CD4-positive, alpha-beta T cell treated with Interferon alpha-2 for 1 hour (primary cell): ENCODE measurements around the gene OLFML2A.
A peak's percentile ranks its signal among the peaks of the same experiment; 100 is the strongest.
"Not testable (repeated sequence)": the region's sequence is repeated elsewhere in the genome, so short reads cannot be mapped to it uniquely, and the experiment has no call there.

Source experiments
- DNase-seq, 2 donors: peaks; one replicate each; pipeline ENCODE4 v3.0.0-alpha.2; 2020 to 2022

The OLFML2A gene

DNA sequence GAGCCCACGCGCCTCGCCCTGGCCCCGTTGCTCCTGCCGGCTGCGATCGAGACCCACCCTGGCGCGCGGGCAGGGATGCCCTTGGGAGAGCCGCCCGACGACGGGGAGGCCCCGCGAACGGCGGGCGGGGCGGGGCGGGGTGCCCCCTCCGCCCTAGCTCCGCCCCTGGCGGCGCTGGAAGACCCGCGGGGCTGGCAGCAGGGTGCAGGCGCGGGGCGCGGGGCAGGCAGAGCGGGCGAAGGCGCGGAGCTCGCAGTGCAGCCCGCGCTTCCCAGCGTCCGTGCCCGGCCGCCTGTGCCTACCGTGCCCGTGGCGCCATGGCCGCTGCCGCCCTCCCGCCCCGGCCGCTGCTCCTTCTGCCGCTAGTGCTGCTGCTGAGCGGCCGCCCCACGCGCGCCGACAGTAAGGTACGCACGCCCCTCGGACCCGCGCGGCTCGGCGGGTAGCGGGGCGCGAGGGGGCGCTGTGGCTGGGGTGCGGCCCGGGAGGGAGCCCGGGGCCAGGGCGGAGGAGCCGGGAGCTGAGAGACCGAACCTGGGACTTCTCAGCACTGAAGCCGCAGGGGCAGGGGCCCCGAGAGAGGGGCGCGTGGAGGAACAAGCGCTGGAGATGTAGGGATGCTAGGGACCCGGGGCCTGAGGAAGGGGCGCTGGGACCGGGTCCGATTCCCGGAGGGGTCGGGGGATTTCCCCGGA is at the start of gene OLFML2A:
Gene OLFML2A (plus strand): TSS at position 180 of the 695 bp plus-strand sequence. CDS start 138 bp downstream, at position 318.
- DNase-seq: peak in 1 of 2 donors; percentile 32

DNA sequence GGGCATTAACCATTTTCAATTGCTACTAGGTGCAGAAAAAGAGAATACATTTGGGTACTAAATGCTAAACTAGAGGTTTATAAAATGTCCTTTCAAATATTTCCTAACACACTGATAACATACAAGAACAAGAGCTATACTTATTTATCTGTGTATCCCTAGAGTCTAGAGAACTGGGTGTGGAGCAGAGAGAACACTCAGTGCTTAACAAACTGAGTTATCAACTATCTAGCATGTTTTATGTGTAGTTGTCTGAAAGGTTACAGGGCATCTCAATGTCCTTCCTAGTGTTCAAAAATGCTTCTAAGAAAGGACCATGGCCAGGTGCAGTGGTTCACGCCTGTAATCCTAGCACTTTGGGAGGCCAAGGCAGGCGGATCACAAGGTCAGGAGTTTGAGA is 46.2 kb upstream of the OLFML2A start:
- DNase-seq: no peak

DNA sequence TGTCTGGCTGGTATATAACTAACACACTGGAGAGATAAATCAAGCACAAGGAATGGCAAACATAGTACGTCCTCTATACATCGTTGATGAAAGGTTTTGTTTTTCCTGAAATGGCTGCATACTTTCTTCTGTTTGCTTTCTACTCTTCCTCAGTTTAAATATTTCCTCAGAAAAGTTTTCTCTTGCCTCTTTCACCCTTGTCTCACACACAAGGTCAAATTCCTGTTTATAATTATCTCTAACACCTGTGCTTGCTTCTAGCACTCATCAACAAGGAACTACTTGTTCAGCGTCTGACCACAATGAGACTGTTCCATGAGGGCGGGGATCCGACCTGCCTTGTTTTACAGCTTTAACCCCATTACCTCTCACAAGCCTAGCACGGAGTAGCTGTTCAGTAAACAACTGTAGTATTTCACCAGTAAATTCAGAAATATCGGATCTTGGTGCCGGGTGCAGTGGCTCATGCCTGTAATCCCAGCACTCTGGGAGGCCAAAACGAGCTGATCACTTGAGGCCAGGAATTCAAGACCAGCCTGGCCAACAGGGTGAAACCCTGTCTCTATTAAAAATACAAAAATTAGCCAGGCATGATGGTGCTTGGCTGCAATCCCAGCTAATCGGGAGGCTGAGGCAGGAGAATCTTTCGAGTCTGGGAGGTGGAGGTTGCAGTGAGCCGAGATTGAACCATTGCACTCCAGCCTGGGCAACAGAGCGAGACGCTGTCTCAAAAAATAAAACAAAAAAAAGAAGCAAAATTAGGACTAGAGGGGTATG is 42.8 kb upstream of the OLFML2A start:
- no peak for DNase-seq

DNA sequence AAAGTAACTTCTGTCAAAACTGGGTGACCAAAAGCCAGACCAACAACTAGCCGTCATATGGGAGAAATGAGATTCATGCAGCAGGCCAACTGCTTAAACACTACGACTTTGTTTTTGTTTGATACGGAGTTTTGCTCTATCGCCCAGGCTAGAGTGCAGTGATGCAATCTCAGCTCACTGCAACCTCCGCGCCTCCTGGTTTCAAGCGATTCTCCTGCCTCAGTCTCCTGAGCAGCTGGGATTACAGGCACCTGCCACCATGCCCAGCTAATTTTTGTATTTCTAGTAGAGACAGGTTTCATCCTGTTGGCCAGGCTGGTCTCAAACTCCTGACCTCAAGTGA is 42.2 kb upstream of the OLFML2A start:
- DNase-seq: not testable (repeated sequence)

DNA sequence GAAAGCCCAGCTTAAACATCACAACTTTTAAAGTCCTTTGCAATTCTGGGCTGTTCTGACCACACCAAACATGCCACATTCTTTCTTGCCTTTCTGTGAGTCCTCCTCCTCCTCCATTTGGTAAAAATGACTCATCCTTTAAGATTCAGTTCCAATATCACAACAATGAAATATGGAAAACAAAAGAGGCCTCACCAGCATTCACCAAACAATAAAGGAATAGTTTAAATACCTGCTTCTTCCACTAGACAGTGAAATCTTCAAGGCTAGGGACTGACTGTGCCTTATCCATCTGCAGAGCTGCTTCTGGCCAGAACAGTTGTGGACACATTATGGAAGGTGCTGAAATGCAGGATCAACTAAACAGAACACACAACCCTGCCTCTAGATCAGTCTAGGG is 41.8 kb upstream of the OLFML2A start:
- DNase-seq: no peak

DNA sequence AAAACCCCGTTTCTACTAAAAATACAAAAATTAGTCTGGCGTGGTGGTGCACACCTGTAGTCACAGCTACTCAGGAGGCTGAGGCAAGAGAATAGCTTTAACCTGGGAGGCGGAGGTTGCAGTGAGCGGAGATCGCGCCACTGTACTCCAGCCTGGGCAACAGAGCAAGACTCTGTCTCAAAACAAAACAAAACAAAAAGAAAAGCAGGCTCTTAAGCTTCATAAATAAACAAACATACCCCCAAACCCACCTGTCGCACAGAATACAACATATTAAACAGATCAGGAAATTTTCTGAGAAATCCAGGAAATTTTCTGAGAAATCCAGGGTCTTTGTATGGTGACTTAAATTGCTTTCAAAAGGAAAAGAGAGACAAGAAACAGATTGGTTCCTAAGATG is 38.9 kb upstream of the OLFML2A start:
- DNase-seq: not testable (repeated sequence)

DNA sequence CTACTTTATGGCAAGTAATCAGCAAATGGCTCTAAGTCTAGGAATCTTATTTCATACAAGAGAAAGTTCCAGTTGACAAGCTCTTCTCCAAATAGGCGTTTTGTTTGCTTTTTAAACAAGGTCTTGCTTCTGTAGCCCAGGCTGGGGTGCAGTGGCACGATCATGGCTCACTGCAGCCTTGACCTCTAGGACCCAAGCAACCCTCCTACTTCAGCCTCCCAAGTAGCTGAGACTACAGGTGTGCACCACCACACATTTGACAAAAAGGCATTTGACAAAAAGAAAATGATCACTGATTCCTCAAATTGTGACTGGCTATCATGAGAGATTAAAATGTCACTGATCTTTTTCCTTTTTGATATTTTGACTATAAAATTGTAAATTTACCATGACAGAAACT is 37.6 kb upstream of the OLFML2A start:
- DNase-seq: no peak

DNA sequence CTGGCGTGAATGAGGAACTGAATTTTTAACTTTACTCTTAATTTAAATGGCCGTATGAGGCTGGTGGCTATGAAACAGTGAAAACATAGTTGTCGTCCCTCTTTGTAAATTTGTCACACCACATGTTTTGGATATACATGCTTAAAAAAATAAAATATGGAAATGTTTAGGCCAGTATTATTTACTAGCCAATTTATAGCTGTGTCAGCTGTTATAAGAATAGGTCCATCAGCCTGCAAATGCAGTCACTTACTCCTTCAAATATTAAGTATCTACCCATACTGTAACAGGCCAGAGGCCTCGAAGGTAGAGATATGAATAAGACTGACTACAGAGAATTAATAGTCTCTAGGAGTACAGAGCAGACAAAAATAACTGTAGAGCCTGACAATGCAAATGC is 35.8 kb upstream of the OLFML2A start:
- no peak for DNase-seq

DNA sequence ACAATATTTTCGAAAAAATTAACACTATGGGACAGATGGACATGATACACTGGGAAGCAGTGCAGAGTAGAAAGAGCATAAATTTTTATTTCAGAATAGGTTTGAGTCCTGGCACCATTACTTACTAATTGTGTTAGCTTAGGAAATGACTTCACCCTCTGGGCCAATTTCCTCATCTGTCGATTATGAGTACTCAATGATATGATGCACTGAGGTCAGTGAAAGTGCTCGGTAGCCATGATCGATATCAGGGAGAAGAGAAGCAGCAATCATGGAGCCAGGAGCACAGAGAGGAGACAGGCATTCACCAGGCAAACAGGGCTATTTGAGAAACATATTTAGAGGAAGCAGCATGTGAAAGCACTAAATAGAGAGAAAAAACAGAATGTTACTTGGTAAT is 35.3 kb upstream of the OLFML2A start:
- DNase-seq: no peak

DNA sequence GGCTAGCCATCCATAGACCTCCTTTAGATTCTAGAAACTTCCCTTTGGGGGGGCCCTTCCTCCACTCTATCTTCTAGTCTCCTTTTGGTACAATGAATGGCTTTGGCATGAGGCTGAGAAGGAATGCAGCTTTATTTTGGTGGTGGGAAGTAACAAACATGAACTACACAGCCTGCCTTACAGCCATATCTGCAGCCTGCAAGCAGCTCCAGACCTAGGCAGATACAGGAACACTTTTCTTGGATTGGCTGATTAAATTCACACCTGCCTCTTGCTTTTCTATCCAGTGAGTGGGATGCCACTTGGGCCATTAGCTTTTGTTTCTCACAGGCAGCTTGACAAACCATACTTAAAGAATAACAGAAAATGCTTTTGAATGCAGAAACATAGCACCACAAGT is 34.0 kb upstream of the OLFML2A start:
- DNase-seq: no peak

DNA sequence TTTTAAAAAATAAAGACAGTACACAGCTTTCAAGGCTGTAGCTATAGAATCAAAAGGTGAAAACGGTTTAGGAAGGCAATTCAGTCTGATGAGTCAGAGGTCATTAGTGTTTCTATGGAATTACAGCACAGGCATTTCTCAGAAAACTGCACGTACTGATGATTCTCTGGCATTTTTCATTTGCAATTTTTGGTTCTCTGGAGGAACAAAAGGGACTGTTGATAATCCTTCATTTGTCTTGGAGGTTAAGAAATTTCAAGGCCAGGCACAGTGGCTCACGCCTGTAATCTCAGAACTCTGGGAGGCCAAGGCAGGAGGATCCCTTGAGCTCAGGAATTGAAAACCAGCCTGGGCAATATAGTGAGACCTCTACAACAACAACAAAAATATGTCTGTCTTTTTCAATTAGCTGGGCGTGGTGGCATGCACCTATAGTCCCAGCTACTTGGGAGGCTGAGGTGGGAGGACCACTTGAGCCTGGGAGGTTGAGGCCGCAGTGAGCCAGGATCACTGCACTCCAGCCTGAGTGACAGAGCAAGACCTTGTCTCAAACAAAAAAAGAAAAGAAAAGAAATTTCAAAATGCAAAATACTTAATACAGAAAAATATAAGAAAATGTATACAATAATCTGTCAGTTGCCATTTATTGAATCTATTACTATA is 33.1 kb upstream of the OLFML2A start:
- DNase-seq: no peak

DNA sequence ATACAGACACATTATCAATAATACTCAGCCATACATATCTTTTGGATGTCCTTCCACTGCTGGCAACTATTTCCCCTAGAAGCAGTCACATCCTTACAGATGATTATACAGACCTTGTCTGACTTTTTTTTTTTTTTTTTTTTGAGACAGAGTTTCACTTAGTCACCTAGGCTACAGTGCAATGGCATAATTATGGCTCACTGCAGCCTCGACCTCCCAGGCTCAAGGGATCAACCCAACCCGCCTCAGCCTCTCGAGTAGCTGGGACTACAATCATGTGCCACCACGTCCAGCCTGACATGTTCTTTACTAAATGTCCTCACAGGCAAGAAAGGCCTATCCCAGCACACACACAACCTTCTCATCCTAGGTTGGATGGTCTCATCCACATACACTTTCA is 29.9 kb upstream of the OLFML2A start:
- no peak for DNase-seq

DNA sequence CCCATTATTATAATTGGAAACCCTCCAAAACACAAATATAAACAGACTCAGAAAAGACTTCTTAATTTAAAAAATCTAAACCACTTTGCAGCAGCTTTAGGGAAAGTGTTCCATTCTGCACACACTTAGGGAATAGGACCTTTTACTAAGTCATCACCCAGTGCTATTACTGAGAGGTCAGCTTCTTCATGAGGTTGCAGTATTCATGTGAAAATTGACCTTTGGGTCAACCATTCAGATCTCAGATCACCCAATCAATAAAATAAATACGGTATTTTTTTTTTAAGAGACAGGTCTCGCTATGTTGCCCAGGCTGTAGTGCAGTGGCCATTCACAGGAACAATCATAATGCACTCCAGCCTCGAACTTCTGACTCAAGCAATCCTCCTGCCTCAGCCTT is 27.6 kb upstream of the OLFML2A start:
- no peak for DNase-seq

DNA sequence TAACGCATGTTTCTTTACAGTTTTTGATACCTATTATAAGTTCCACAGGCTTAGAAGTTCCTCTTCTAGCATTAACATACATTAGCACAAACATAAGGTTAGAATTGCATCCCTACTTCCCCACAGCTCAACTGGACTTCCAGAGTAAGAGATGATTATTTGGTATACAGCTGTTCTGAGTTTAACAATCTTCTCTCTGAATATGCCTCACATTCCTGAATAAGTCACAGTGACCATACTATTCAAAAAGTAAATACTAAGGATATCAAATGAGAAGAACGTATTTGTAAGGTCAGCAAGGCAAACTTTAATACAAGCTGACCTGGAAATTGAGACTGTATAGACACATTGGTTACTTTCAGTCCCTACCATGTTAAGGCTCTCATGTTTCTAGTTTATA is 27.2 kb upstream of the OLFML2A start:
- DNase-seq: no peak

DNA sequence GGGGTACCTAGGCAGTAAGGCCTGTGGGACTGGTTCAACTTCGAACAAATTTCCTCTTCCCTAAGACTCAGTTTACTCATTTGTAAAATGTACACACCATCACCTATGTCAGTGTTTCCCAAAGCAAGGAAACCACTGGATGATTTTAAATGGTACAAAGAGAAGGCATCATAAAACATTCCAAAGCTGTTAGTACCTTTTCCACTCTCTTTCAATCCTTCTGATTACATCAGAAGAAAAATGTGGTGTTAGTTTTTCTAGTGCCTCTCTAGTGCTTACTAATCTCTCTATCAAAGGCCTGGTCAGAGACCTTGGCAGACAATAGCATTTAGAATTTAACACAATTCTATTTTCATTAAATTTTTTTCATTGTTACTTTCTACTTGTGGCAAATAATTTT is 24.0 kb upstream of the OLFML2A start:
- no peak for DNase-seq

DNA sequence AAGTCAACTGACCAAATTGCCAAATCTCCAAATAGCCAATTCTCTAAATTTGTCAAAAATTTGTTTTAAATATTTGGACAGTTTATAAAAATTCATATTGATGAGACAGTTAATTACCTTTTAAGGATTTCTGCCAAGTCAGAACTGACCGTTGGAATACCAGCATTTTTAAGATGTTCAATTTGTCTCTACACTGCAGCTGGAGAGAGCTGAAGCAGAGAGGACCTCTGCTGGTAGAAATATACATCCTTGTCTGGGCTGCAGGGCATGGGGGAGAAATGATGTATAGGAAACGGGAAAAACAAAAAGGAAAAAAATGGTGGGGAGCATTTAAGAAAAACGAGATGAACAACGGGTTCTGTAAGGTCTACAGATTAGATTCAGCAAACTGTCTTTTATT is 22.6 kb upstream of the OLFML2A start:
- DNase-seq: no peak

DNA sequence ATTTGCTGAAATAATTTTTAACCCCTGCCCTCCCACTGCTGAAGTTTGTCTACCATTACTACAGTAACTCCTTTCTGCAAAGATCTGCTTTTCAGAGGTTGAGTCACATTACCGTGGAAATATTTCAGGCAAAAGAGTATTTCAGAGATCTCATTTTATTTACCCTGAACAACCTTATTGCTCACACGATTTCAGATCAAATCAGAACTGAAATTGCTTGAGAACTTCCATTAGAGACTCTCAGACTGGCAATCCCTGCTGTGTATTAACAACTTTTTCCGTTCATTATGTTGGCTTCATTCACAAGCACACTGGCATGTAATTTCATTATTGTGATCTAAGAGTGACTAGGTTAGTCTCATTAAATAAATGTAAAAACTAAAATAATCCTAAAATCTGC is 21.9 kb upstream of the OLFML2A start:
- DNase-seq: no peak

DNA sequence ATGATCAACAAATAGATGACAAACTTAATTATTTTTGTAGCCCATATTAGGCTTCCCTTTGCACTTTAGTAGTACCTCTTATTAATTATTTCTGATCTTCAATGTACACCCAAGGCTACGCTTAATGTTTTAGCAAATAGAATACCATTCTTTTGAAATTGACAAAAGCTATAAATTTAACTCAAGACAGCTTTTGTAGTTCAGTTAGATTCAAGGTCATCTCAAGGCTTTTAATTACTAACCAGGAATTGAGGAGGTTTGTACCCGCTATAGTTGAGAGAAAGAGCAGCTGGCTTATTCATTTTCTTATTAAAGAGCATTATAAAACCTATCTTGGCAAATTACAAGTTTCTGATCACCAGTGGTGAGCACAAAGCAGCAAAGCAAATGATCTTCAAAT is 20.9 kb upstream of the OLFML2A start:
- no peak for DNase-seq

DNA sequence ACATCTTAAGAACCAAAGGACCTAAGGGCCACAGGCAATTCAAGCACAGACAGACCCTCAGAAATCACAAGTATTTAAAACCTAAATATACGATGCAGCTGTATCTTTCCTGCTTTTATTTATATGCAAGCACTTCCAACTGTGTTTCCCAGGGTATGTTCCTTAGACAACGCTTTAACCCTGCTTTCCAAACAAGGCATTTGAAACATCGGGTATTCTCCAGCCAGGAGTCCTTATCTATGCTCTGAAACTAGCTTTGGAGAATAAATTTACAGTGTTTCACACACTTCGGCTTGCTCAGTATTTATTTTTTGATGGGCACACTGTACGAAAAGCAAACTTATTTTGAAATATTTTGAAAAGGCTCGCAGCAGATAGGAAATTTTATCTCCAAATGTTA is 19.3 kb upstream of the OLFML2A start:
- no peak for DNase-seq

DNA sequence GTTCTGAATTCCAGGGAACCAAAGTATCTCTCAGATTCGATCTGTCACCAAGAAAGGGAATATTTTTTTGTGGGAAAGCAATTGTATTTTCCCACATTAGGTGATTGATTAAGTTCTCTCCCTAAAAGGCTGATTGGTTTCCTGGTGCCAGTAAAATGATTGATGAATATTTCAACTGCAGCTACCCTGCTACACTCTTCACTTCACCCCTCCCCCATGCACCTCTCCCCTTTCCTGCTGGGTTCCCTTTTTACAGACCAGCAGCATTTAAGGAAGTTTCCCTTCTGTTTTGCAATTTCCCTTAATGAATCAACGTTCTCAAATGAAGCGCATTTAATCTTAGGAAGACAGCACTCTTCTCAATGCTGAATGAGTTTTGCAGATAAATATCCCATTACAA is 18.9 kb upstream of the OLFML2A start:
- DNase-seq: peak in 1 of 2 donors; percentile 30

DNA sequence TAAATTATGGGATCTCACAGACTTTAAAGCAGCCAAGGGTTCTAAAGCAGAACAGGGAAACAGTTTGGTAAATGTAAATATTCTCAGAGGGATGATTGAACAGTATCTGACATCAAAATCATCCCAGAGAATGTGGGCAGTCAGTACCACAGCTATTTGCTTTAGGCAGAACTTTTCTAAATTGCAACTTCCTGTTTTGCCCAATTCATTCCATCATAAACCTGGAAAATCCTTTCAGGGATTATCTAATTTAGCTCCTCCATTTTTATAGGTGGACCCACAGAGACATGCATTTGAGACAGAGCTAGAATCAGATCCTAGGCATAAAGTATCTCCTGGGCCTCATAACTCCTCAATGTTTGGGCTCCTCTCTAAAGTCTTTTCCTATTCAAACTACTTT is 18.2 kb upstream of the OLFML2A start:
- no peak for DNase-seq

DNA sequence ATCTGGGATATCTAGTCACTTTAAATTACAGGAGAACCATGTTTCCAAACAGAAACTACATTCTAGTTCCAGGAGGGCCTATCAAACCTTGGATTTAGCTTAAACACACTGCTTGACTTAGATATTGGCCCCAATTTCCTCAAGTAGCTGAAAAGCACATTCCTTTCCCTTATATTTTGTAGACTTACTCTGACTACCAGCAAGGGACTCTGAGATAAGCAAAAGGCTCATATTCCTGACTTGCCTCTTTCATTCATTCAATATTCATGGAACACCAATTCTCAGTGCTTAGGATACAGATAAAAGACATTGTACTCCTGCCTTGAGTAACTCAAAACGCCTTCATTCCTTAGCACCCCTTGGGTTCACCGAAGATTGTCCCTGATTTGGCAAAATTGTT is 17.6 kb upstream of the OLFML2A start:
- no peak for DNase-seq

DNA sequence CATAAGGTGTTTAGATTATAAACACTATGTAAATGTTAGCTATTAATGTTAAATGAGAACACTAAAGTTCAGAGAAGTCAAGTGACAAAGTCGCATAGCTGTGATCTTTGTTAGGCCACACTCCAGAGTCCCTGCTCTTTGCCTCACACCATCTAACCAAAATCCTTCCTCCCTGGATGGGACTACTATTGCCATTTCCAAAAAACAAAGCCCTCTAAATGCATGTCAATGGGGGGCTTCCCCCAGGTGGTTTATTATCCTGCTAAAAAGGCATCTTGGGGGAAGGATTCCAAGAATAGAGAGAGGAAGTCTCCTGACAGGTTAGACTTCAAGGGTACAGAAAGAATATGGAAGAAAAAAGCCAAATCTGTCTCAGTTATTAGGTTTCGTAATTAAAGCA is 16.2 kb upstream of the OLFML2A start:
- no peak for DNase-seq

DNA sequence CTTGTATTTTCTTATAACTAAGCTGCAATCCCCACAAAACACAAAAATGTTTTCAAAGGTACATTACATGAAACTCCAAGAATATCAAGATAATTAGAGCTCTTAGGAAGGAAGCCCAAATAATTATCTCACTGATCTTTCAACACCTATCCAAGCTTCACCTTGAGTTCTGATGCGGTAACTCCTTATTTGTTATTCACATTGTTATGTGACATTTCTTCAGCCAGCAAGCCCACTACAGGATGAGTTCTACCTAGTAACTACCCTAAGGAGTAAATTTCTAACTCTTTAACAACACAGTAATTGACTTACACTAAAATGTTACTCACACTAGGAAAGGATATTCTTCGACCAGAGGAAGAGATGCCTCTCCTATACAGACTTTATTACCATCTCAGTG is 15.7 kb upstream of the OLFML2A start:
- no peak for DNase-seq
